Activated T-cell treated with anti-CD3 and anti-CD28 coated beads for 1 hour (primary cell): ENCODE results near the gene SPATA9.
A peak's percentile ranks its signal among the peaks of the same experiment; 100 is the strongest.
"Not testable (repeated sequence)": the region's sequence is repeated elsewhere in the genome, so short reads cannot be mapped to it uniquely, and the experiment has no call there.

Experiments
- DNase-seq: peaks from one replicate; pipeline ENCODE4 v3.0.0-alpha.2; 2020; ENCODE audit warnings: low read depth

Gene SPATA9

GRCh38 chr5:95646226-95646568, 36.6 kb downstream of the SPATA9 start:
- DNase-seq, result not testable (repeated sequence)

DNA sequence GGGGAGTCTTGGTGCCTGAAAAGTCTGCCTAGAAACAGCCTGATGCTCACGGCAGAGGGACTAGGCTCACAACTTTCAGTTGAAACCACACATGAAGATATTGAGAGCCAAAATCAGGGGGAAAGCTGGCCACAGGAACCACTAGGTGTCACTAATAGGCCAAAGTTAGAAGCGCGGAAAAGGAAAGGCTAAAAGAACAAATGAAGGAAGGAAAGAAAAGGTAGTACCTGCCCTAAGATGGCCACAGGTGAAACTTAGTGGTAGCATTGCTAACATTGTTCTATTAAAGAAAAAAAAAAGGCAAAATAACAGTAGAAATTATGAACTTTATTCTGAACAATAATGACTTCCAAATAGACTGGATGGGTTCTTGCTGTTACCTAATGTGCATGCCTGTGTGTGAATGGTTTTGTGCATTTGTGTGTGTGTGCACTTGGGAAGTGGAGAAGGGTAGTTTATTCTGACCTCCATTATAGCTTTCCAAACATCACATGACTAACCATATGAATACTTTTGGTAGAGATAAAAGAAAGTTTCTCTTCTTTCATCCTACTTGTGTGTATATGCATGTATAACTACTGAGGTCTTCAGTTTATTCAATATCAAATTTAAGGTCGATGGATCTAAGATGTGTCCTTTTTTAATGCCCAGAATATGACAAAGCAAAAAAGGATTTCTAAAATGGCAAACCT, 38.3 kb downstream of the SPATA9 start:
- DNase-seq, result peak; percentile 9

GRCh38 chr5:95643152-95643551, 39.6 kb downstream of the SPATA9 start:
- no peak for DNase-seq

GRCh38 chr5:95641741-95642220, 41.0 kb downstream of the SPATA9 start:
- DNase-seq, result no peak

DNA sequence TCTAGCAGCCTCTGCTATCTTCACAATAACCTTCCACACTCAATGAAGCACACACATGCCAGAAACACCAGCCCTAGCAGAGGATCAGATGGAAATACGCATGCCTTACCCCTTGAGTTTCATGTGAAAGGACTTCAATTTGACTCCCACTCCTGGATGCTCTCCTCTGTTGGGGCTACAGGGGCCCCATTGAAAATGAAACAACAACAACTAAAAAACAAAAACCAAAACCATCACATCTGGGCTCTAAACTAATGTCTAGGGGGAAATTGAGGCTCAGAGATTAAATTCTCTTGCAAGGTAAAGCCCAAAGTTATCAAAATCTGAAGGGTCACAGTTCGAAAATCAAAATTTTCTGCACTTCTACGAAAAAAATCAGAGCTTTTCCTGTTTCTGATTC, 44.2 kb downstream of the SPATA9 start:
- no peak for DNase-seq

DNA sequence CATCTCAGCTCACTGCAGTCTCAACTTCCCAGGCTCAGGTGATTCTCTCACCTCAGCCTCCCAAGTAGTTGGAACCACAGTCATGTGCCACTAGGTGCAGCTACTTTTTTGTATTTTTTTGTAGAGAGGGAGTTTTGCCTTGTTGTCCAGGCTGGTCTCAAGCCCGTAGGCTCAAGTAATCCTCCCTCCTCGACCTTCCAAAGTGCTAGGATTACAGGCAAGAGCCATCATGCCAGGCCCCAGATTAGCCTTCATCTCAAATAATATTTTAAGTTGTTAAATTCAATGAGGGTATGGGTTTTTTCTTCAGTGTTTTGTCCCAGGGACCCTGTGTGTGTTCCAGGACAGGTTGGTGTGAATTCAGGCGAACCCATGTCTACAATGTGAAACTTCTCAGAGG, 48.7 kb downstream of the SPATA9 start:
- DNase-seq, result no peak

DNA sequence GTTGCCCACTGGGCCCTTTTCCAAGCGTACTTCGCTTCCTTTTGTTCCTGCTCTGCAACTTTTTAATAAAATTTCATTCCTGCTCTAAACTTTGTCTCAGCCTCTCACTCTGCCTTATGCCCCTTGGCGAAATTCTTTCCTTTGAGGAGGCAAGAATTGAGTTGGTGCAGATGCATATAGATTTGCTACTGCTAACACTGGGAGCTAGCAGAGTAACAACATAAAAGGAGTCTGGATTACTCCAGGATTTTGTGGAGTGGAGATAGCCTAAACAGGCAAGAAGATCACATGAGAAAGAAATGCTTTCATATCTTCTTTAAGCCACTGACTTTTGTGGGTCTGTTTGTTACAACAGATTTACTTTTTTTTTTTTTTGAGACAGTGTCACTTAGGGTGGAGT, 49.1 kb downstream of the SPATA9 start:
- no peak for DNase-seq

- DNase-seq, result not testable (repeated sequence)
Observed at GRCh38 chr5:95632942-95633341, 49.8 kb downstream of the SPATA9 start.

- DNase-seq, result peak; percentile 43
Observed at GRCh38 chr5:95631991-95632675, 50.7 kb downstream of the SPATA9 start.

- no peak for DNase-seq
Observed at GRCh38 chr5:95631255-95631958, 51.4 kb downstream of the SPATA9 start.

- DNase-seq, result no peak
Observed at GRCh38 chr5:95630394-95630917, 52.3 kb downstream of the SPATA9 start.

DNA sequence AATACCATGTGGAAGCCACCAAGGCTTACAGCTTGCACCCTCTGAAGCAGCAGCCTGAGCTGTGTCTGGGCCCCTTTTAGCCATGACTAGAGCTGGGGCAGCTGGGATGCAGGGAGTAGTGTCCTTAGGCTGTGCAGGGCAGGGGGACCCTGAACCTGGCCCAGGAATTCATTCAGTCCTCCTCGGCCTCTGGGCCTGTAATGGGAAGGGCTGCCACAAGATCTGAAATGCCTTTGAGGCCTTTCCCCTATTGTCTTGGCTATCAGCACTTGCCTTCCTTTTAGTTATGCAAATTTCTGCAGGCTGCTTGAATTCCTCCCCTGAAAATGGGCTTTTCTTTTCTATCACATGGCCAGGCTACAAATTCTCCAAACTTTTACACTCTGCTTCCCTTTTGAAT, 53.9 kb downstream of the SPATA9 start:
- no peak for DNase-seq

DNA sequence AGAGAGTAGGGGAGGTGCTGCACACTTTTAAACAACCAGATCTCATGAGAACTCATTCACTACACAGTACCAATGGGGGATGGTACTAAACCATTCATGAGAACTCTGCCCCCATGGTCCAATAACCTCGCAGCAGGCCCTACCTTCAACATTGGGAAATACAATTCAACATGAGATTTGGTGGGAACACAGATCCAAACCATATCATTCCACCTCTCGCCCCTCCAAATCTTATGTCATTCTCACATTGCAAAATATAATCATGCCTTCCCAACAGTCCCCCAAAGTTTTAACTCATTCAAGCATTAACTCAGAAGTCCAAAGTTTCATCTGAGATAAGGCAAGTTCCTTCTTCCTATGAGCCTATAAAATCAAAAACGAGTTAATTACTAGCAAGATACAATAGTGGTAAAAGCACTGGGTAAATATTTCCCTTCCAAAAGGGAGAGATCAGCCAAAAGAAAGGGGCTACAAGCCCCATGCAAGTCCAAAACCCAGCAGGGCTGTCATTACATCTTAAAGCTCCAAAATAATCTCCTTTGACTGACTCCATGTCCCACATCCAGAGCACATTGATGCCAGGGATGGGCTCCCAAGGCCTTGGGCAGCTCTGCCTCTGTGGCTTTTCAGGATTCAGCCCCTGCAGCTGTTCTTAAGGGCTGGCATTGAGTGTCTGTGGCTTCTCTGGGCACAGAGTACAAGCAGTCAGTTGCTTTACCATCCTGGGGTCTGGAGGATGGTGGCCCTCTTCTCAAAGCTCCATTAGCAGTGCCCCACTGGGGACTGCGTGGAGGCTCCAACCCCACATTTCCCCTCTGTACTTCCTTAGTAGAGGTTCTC, 54.6 kb downstream of the SPATA9 start:
- DNase-seq, result no peak

- DNase-seq, result no peak
Observed at GRCh38 chr5:95626701-95627100, 56.1 kb downstream of the SPATA9 start.

DNA sequence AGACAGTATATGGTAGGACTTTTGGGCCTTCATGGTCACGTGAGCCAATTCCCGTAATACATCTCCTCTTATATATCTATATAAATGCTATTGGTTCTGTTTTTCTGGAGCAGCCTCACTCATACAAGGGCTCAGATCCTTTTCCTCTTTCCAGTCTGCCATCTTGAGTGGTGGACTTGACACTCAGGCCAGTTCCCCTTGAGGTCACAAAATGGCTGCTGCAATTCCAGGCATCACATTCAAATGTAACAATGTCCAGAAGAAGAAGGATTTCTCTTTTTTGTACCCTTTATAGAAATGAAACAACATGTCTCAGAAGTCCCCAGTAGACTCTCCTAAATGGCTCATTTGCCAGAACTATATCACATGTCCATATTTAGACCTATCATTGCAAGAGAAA, 58.4 kb downstream of the SPATA9 start:
- no peak for DNase-seq

DNA sequence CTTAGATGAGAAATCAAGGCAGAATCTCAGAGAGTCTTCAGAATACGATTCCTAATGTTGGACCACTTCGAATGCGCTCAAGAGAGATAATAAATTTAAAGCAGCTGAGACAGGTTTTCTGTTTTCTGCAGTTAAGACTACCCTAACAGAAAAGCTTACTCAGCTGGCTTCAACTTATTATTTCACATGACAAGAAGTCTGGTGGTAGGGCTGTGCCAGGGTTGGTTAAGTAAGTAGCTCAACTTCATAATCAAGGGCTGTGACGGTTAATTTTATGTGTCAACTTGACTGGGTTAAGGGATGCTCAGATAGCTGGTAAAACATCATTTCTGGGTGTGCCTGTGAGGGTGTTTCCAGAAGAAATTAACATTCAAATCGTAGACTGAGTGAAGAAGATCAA, 59.1 kb downstream of the SPATA9 start:
- DNase-seq, result no peak

- DNase-seq, result no peak
Observed at GRCh38 chr5:95621839-95622629, 60.8 kb downstream of the SPATA9 start.

DNA sequence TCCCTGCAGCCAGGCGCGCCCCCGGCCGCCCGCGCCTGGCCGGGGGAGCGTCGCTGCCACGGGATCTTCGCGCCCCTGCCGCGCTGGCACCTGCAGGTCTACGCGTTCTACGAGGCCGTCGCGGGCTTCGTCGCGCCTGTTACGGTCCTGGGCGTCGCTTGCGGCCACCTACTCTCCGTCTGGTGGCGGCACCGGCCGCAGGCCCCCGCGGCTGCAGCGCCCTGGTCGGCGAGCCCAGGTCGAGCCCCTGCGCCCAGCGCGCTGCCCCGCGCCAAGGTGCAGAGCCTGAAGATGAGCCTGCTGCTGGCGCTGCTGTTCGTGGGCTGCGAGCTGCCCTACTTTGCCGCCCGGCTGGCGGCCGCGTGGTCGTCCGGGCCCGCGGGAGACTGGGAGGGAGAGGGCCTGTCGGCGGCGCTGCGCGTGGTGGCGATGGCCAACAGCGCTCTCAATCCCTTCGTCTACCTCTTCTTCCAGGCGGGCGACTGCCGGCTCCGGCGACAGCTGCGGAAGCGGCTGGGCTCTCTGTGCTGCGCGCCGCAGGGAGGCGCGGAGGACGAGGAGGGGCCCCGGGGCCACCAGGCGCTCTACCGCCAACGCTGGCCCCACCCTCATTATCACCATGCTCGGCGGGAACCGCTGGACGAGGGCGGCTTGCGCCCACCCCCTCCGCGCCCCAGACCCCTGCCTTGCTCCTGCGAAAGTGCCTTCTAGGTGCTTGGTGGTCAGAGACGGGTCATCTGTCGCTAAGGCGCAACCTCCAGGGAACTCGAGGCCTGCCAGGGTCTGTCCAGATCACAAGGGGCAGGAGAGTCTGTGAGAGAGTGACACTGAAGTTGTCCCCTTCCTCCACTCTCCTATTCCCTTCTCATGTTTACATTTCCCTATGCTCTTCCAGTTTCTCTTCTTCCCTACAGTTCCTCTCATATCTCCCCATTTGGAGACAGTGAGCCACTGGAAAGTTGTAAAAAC, 61.6 kb downstream of the SPATA9 start:
- DNase-seq, result peak; percentile 13

GRCh38 chr5:95620030-95620869, 62.5 kb downstream of the SPATA9 start, which contains the start of gene GPR150:
GPR150 (plus strand) TSS chr5:95620087; CDS start chr5:95620276, 189 bp downstream.
- peak; percentile 49 for DNase-seq
